HG02798 (cell line): ENCODE data around the gene KSR2.

ENCODE experiments used
- ATAC-seq: cut with Tn5 transposase; IDR thresholded peaks from one replicate; pipeline ENCODE4 v1.9.1; 2021; ENCODE audit warnings: mild to moderate bottlenecking; ENCODE audit not compliant: unreplicated experiment, poor library complexity

Gene KSR2

DNA sequence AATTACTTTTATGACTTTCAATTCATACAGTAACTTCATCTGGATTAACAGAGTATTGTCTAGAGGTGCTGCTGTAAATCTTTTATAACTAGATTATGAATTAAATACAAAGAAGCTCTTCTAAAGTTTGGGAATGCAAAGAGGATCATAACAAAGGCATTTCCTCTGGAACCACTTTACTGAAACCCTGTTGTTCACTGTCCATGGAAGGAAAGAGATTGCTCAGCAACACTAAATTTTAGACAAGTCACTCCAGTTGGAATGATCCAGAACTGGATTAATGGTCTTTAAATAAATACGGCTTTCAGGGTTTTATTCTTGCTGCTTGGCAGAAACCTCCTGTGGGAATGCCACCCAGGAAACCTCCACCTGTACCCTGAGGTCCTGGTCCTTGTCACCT is 250.6 kb downstream of the KSR2 start:
- no peak for ATAC-seq

DNA sequence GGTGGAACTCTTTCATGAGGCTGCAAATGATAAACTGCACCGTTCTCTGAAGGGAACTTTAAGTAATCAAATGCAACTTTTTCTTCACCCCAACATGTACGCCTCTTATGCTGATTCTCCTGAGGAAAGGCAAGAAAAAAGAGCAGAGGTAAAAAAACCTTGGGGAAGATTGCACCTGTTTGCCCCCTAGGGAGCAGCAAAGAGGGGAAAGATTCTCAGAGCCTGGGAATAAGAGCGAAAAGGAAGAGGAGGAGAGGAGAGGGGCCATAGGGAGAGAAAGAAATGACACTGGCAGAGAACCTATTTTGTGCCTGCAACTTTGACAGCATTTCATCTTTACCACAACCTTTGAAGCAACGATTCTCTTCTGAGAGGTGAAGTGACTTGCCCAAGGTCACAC is 254.6 kb downstream of the KSR2 start:
- ATAC-seq: no peak

DNA sequence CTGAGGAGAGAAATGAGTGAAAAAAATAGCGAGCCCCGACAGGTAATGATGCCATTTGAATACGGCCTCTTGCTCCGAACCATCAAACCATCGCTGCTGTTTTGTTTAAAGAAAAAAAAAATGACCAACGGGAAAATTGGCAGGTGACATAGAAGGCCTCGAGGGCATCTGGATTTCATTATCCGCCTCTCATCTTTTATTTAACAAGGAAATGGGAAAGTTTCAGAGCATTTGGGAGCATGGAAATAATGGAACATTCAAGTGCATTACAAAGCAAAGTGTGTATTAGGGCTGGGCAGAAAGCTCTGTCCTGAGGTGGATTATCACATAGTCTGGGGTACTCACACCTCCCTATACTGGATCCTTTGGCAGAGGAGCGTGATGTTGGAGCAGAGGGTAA is 258.7 kb downstream of the KSR2 start:
- ATAC-seq: no peak

DNA sequence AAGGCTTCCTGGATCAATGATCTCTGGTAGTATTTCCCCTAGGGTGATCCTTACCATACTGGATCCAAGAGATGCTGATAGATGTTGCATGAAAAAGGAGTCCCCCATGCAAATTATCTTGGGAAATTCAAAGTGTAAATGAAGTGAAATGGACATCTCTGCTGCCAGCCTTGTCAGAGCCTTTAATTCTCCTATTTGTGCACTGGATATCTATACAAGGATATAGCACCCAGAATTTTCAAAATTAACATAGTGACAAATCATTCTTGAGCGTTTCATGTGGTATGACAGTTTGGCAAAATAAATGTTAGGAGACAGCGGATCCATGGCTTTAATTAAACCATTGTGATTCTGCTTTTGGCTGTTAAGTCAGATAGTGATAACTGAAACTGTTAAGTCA is 260.9 kb downstream of the KSR2 start:
- ATAC-seq: no peak

DNA sequence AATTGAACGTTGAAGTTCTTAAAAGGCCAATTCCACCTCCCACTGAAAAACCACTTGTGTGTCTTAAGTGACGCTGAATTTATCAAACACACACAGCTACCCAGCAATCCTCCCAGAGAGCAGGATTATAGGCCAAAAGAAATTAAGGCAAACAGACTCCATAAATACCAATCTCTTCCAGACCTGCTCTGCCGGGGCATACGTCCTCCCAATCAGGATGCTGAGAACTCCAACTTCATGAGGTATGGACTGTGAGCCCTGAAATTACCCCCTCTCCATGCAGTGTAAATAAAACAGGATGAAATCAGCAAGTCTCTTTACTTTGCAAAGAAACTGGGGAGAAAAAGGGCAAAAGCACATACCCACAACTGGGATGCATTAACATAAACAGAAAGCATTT is 265.2 kb downstream of the KSR2 start:
- no peak for ATAC-seq

DNA sequence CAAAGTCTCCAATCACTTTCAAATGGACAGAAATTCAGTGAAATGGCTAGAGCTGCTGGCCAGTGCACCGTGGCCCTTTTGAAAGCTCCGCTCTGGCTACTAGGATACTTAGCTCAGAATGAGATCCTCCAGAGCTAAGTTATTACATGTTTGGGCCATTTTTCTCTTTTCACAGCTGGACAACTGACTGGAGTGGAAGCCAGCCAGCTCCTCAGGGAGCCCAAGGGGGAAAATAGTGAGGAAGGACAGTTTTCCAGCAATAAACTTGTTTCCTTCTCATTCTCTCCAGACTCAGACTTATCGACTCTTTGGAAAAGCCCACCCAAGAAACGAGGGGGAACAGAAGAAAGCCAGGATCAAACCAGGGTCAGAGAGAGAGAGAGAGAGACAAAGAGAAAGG is 266.0 kb downstream of the KSR2 start:
- no peak for ATAC-seq

DNA sequence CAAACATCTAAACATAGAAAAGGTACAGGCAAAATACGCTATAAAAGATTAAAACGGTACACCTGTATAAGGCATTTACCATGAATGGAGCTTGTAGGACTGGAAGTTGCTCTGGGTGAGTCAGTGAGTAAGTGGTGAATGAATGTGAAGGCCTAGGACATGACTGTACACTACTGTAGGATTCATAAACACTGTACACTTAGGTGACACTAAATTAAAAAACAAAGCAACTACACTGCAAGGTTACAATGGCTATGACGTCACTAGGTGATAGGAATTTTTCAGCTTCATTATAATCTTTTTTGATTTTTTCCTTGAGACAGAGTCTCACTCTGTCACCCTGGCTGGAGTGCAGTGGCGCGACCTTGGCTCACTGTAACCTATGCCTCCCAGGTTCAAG is 269.2 kb downstream of the KSR2 start:
- ATAC-seq: no peak

DNA sequence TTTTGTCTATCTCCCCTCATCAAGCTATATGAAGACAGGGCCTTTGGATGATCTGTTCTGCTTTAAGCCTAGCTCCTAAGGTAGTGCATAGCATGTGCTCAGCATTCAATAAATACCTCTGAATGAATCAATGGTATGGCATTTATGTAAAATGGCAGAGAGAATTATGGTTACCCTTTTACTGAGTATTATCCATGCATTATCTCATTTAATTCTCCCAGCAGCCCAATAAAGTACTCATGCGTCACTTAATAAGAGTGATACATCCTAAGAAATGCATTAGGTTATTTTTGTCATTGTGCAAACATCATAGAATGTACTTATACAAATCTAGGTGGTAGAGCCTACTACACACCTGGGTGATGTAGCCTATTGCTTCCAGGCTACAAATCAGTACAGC is 269.7 kb downstream of the KSR2 start:
- ATAC-seq: no peak

DNA sequence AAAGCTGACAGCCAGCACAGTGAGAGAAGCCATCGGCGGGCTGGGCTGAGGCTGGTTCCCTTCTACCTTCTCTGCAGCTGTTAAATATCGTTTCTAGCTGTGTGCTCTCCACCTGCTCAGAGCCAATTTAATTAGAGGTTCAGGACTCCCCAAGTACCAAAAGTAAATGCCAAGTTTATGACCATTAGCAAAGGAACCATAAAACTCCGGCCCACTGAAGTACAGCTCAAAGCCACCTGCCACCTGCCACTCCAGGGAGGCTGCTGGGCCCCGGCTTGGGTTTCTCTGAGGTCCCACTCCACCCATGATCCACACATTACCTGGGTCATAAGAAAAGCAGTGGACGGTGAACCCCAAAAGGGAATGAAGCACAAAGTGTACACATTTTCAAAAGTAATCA is 272.8 kb downstream of the KSR2 start:
- ATAC-seq: no peak

DNA sequence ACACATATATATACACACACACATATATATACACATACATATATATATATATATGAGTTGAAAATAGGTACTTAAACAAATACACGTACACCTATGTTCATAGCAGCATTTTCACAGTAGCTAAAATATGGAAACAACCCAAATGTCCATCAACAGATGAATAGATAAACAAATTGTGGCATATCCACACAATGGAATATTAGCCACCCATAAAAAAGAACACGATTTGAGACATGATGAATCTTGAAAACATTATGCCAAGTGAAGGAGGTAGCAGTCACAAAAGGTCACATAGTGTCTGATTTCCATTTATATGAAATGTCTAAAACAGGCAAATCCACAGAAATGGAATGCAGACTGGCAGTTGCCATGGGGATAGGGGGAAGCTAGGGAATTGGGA is 276.3 kb downstream of the KSR2 start:
- ATAC-seq: no peak

DNA sequence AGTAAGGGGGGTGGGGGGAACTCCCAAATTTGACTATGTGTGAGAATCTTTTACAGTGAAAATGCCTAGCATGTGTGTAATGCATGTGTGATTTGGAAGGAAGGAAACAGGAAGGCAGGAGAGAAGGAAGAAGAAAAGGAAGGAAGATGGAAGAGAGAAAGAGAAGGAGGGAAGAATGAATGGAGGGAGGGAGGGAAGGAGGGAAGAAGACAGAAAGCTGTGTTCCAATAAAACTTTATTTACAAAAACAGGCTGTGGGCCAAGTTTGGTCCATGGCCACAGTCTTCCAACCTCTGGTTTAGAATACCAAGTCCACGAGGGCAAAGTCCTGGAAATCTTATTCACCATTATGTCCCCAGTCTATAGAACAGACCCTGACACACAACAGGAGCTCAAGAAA is 278.9 kb downstream of the KSR2 start:
- no peak for ATAC-seq

DNA sequence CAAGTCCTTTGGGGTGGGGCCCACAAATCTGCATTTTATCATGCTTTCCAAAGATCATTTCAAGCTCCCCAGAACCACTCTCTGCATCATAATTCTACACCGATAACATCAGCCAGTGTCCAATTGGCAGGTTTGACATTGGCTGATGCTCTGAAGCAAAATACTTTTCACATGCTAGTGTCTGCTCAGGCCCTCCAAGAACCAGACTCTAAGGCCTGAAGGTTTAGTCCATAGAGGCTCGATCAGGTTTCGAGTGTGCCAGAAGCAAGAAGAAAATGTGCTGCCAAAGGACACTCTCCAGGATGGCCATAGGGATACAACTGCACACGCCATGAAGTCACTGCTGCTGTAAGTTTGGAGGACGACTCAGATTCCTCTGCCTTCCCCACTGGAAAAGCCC is 280.3 kb downstream of the KSR2 start:
- no peak for ATAC-seq

DNA sequence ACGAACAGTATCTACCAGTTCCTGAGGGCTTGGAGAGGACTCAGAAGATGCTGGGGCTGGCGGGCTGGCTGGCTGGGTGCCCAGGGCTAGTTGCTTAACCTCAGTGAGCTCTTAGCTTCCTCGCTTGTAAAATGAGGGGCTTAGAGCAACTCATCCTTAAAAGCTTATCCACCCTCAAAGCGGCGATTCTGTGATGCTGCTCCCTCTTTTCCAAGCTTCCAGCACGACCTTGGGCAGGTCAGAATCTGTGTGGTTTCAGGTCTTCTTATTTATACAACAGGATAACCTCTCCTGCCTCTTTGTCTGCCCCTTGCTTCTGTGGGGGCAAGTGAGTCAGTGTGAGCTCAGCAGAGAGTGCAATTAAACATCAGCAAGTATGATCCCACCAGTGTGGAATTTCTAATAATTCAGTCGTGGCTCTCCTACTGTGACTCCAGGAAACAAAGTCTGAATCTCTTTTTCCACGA is 281.8 kb downstream of the KSR2 start:
- no peak for ATAC-seq

DNA sequence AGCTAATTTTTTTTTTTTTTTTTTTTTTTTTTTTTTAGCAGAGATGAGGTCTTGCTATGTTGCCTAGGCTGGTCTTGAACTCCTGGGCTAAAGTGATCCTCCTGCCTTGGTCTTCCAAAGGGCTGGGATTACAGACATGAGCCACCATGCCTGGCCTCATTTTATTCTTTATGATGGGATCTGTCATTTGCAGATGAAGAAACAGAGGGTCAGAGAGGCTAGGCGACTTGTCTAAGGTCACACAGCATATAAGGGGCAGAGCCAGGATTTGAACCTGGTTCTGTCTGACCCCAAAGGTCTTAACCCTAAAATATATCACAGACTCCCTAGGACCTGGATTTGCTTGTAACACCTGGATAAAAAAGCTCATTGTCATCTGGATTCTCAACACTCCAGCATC is 282.6 kb downstream of the KSR2 start:
- no peak for ATAC-seq

DNA sequence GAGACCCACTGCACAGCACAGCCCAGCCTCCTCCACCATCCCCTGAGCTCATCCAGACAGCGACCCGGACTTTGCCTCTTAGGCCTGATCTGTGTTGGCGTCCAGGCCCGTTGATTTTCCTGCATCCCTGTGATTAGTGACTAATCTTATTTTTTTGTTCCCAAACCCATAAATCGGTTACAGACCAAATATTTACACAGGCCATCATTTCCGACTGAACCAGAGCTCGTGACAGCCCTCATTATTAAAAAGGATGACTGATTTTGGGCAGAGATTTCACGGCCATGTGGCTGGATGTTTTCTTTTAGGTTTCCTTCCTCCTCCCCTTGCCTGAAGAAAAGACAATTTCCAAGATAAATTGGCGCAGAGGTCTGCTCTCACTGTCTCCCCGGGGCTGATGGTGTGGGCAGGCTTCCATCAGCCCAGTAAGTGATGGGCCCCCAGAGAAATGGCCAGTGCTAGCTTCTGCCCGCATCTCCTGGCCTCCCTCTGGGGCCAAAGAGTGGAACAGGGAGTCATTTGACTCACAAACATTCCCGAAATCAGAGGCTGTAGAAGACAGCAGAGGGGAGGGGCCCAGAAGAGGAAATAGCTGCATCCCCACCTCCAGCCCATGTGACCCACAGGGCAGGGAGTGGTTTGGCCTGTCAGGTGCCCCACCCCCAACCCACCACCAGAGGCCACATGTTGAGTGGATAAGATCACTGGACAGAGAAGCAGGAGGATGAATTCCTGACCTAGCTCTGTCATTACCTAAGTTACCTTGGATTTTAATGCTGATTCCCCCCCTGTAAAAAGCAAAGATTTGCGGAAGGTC is 283.5 kb downstream of the KSR2 start:
- no peak for ATAC-seq

DNA sequence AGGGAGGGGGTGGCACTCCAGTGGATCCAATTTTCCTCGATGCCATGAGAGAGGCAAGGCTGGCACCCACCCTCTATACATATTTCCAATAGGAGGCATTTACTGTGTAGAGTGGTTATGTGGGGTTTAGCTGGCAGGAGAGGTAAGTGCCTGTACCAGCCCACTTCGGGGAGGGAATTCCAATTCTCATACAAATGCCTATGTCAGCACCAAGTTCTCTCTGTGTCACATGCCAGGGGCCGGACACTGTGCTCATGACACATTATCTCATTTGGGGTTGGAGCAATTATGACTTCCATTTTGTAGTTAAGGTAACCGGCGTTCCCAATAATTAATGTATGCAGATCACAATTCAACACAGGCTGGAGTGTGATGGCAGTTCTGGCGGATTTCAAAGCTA is 284.3 kb downstream of the KSR2 start:
- no peak for ATAC-seq

DNA sequence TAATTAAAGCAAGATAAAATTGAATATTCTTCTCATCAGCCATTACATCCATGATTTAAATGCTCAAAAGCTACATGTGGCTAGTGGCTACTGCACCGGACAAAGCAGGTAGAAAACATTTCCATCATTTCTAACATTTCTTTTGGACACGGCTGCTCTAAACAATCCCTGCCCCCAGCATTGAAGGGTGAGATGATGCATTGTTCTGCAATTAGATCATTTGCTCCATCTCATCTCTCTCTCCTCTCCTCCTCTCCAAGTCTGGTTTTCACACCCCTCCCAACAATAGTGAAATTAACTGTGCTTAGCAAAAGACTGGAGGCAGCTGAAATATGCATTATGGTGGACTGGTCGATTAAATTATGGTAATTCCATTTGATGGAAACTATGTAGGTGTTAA is 288.5 kb downstream of the KSR2 start:
- ATAC-seq: no peak

DNA sequence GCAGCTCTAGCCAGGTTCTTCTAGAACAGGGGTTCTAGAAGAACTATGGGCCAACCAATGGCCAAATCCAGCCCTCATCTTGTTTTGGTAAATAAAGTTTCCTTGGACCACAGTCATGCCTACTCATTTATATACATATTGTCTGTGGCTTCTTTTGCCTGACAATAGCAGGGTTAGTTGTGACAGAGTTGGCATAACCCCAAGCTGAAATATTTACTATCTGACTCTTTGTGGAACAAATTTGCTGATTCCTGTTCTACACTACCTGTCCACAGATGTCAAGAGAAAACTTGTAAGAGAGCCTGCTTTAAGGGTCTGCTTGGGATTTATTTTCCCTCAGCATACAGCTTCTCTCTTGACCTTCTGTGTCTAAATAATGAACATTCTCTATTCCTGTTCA is 289.0 kb downstream of the KSR2 start:
- no peak for ATAC-seq

DNA sequence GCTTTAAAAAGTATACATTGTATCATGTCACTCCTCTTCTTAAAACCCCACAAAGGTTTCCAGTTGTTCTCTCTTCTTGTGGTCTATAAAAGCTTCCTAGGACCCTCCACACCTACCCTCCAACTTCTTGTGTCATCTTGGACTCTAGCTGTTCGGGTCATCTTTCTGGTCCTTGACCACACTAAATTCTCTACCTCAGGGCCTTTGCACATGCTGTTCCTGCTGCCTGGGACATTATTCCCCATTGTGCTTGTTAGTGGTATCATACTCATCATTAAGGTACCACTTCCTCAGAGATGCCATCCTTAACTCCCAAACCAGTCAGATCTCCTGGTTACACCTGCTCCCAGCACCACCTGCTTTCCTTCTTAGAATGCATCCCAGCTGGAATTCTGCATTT is 294.0 kb downstream of the KSR2 start:
- ATAC-seq: no peak

DNA sequence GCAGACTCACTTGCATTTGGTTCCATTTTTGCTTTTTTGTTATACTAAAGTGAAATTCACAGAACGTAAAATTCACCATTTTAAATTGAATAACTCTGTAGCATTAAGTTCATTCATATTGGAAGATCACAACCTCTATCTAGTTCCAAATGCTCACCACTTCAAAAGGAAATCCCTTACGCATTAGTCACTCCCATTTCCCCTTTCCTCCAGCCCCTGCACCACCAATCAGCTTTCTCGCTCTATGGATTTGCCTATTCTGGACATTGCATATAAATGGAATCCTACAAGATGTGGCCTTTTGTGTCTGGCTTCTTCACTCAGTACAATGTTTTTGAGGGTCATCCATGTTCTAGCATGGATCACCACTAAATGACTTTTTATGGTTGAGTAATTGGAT is 294.5 kb downstream of the KSR2 start:
- no peak for ATAC-seq

DNA sequence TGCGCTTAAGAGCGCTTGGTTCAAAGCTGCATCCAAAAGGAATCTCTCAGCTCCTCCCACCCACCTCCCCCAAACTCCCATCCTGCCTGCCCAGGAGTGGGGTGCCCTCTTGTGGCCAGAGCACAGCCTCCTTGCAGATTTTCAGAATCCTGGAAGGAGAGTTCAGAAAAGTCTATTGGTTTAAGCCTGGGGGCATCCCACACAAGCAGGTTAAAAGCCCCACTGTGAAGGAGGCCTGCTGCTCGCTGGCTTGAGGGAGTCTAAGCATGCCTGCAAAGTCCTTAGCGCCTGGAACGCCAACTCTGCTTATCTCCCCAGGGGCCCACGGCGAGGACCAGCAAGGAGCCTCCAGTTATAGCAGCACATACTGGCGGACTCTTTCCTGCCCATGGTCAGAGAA is 297.1 kb downstream of the KSR2 start:
- ATAC-seq: no peak

DNA sequence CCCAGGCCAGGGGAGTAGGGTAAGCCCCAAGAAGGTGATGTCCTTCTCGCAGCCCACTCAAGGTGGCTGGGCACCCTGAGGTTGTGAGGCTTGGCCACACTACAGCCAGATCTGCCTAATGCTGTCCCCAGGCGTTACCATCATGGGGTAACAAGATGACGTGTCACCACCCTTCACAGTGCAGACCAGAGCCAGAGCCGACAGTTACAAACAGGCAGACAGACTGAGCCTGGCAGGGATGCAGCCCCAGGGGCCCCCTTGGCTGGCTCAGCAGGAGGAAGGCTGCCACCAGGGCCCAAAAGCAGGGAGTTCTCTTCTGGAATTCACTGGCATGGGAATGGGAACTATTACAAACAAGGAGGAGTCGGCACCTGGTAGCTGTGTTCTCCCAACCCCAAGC is 304.6 kb downstream of the KSR2 start:
- no peak for ATAC-seq
